IPS-18c (cell line): ENCODE results near the gene CYREN.
"Not testable (repeated sequence)": the region's sequence is repeated elsewhere in the genome, so short reads cannot be mapped to it uniquely, and the experiment has no call there.

Experiments used
- H3K4me3 ChIP-seq: 2 replicates; pipeline ENCODE4 v1.7.0; 2013; ENCODE audit warnings: low read depth, mild to moderate bottlenecking, low read length, moderate library complexity; ENCODE audit not compliant: insufficient read depth
- H3K9me3 ChIP-seq: one replicate; pipeline ENCODE4 v1.6.1; 2013; ENCODE audit warnings: mild to moderate bottlenecking, low read length, moderate library complexity; ENCODE audit not compliant: control insufficient read depth, insufficient read depth

CYREN gene

DNA sequence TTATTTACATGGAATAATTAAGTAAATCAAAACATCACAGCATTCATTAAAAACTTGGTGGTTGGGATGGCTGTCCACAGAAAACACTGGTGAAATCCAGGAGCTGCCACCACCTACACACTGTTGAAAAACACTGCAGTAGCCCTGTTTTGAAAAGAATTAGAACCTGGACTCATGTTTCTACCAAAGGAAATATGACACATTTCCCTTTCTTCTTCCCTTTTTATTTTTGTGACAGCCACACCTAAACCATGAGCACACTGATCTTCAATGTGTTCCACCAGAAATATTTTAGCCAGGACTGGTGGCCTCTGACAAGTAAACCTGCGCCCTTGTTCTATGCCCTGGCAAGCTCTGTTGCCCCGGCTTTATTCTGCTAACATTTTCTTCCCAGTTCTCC is 19.4 kb downstream of the CYREN start:
- no peak overlapping the region for H3K4me3 ChIP-seq
- no peaks in the 10 kb centered on the region for H3K9me3 ChIP-seq

DNA sequence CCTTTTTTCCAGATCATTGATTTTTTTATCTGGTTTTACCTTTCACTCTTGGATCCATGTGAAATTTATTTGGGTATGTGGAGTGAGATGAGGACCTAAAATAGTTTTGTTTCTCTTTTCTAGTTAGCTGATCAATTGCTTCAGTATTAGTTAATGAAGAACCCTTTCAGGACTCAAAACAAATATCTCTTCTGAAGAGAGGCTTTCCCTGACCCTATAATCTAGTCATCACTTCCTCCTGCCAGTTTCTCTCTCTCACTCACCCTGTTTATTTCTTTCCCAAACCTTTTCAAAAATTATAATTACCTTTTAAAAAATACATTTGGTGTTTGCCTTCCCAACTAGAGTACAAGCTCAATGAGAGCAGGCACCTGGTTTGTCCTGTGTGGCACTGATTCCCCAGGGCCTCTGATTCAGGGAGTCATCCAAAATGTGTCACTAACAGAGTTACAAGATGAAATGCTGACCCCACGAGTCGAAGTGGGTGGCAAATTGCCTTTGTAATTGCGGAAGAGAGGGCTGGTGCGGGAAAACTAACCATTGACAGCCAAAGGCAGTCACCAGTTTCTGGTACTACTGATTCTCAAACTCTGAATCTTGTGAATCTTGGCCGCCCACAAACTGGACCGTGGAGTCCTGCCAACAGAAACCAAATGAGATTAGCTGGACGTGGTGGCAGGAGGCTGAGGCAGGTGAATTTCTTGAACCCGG is 20.3 kb downstream of the CYREN start:
- Histone ChIP-seq H3K9me3 (no peaks in the 10 kb centered on the region), H3K4me3 (no peak overlapping the region)

DNA sequence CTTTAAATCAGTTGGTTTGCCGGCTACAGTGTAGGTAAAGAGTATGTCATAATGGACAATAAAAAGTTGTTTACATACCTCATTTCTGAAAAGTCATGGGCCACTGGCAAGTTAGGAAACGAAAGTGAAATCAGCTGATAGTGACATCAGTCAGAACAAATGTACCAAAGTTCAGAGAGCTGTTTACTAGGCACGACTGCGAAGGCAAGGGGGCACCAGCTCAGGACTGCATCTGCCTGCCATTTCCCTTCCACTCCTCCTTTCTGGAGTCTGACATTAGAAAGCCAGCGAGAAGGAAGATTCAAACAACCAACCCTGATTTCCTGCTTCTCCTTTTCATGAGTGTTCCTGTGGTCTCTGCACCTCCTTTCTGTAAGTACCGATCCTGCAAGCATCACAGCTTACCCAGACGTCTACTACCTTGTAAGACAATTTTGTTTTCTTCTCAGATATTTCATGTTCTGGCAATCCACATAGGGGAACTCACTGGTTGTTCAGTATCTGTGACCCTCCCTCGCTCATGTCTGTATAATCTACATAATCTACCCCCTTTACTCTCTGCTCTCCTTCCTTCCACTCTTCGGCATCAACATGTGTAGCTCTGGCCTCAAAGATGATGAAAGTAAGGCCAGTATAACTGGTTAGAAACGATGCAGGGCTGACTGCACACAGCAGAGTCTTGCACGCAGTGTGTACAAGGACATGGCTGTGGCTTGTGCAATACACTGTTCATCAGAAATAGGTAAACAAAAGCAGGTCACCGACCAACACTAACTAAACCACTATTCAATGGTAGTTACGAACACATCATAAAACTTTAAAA is 22.4 kb downstream of the CYREN start, which contains the start of gene TMEM140:
TSS of gene TMEM140 (plus strand) at position 174 of the 823 bp plus-strand sequence. CDS start 16,370 bp downstream, outside the sequence.
- no peak within 1 kb of the TSS for H3K4me3 ChIP-seq
- no peaks in the 10 kb centered on the region for H3K9me3 ChIP-seq

DNA sequence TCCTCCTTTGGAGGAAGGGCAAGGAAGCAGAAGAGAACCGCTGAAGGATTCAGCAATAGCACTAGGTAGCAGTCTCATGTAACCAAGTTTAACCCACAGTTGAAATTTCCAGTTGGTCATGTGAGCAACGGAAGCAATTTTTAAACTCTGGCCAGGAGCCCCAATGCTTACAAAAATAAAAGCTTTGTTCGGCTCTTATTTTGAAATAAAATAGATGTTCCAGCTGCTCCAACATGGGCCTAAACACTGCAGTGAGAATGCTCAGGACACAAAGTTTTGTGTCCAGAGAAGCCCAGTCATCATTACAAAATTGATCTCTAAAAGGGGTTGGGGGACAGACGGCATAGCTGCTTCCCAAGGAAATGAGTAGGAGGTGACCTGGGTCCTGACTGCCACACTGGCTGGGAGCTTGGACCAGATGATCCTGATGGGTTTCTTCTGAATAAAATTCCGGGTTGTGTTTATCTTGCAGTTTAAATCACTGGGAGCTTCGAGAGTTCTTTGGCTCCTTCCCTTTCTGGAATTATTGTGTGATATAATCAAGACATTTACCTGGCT is 23.1 kb downstream of the CYREN start:
- Histone ChIP-seq H3K4me3 (no peak overlapping the region), H3K9me3 (no peaks in the 10 kb centered on the region)

DNA sequence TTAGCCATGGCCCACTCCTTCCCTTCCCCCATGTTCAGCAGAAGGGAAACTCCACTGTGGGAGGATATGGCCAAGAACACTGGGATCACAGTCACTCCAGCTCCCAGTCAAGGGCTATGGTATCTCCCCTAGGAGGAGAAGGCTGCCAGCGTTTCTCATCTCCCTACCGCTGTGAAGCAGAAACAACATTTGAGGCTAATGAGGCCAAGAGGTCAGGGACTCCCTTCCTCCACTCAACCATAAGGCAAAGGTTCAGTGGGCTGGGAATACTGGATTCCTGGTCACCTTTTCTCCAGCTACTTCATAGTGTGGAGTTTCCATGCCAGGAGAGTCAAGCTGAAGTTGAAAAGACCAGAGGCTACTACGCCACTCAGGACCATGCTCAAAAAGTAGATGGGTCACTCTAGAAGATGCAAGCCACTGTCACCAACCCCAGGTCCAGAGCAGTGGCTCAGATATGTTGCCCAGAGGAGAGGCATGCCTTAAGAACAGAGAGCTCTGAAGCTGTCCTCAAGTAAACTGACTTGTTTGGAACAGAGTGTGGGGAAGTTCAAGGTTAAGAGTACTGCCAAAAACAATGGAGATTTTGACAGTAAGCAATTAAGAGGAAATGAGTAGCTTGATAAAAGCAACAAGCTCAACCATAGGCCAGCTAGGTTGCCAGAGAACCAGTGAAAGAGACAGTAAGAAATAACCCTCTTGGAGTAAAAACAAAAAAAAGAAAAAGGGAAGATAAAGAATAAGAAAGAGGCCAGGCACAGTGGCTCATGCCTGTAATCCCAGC is 26.4 kb downstream of the CYREN start:
- no peaks in the 10 kb centered on the region for H3K9me3 ChIP-seq
- no peak overlapping the region for H3K4me3 ChIP-seq

DNA sequence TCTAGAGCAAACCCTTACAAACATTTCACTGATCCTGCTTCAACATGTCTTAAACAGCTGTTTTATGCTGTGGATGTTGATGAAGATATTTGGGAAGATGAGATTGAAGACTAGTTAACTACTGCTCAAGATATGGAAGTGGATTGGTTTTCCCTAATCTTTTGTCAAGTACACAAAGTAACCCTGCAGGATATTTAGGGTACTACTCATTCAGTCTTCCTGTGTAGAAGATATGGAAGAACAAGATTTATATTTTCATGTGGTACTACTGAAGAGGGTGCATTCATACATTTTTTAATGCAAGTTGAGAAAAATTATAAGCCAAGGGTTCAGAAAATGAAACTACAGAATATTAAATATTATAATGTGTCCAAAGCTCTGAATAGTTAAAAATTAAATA is 40.9 kb downstream of the CYREN start:
- Histone ChIP-seq H3K9me3 (no peaks in the 10 kb centered on the region), H3K4me3 (no peak overlapping the region)

DNA sequence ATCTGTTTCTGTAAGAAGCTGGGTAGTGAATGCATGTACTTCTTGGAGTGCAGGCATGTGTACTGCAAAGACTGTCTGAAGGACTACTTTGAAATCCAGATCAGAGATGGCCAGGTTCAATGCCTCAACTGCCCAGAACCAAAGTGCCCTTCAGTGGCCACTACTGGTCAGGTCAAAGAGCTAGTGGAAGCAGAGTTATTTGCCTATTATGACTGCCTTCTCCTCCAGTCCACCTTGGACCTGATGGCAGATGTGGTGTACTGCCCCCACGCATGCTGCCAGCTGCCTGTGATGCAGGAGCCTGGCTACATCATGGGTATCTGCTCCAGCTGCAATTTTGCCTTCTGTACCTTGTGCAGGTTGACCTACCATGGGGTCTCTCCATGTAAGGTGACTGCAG is 41.6 kb downstream of the CYREN start:
- Histone ChIP-seq H3K9me3 (no peaks in the 10 kb centered on the region), H3K4me3 (no peak overlapping the region)

DNA sequence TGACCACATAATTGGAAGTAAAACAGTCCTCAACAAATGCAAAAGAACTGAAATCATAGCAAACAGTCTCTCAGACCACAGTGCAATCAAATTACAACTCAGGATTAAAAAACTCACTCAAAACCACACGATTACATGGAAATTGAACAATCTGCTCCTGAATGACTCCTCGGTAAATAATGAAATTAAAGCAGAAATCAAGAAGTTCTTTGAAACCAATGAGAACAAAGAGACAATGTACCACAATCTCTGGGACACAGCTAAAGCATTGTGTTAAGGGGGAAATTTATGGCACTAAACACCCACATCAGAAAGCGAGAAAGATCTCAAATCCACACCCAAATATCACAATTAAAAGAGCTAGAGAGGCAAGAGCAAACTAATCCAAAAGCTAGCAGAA is 45.9 kb downstream of the CYREN start:
- H3K9me3 ChIP-seq, H3K4me3 ChIP-seq: not testable (repeated sequence)

DNA sequence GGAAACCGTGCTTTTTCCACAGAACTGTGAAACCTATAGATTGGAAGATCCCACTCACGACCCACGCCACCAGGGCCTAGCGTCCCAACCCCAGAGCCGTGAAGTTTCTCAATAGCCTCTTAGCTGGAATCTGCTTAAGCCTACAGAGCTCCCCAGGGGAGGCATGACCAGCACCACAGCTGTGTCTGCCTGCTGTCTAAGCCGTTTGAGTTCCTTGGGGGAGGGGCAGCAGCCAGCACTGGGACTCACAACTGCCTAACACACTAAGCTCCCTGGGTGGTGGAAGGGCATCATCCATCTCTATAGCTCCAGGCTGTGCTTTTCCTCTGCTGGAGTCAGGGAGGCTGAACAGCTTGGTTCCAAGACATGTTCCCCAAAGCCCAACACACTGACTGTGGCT is 48.6 kb downstream of the CYREN start:
- H3K9me3 ChIP-seq: no peaks in the 10 kb centered on the region
- no peak overlapping the region for H3K4me3 ChIP-seq

DNA sequence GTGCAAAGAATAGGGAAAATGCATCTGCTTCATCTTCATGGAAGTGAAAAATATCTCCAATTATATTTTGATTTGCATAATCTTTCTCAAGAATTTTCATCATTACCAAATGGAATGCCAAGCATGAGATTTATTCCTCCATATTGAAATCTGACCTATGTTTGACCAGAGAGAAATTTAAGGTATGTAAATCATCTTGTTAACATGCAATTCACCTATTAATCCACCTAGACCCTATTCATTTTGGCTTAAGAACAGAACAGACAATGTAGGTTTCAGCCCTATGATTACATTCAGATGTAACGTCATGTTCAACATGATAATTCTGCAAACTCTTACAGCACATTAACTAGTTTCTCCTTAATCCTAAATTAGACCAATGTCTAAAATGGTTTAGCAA is 53.4 kb downstream of the CYREN start:
- H3K9me3 ChIP-seq: no peaks in the 10 kb centered on the region
- no peak overlapping the region for H3K4me3 ChIP-seq
